Endodermal cell (in vitro differentiated cells): ENCODE results near the gene RAB33B. TPM values are rescaled to one million over a fixed set of nuclear protein-coding genes. Genes with fewer than 3 reads are reported as not detected.

Experiments used
- DNase-seq: peaks from one replicate; pipeline ENCODE4 v3.0.0-alpha.2; 2017
- H3K27ac ChIP-seq: 2 replicates; pipeline ENCODE4 v1.5.1; 2013; ENCODE audit warnings: mild to moderate bottlenecking, low read depth, low read length, moderate library complexity
- H3K27me3 ChIP-seq: 2 replicates; pipeline ENCODE4 v1.6.1; 2013; ENCODE audit warnings: mild to moderate bottlenecking, low read length, moderate library complexity; ENCODE audit not compliant: insufficient read depth, control insufficient read depth, poor library complexity, severe bottlenecking
- H3K36me3 ChIP-seq: 2 replicates; pipeline ENCODE4 v1.7.0; 2013; ENCODE audit warnings: mild to moderate bottlenecking, low read length, moderate library complexity; ENCODE audit not compliant: control insufficient read depth, insufficient read depth
- H3K4me1 ChIP-seq: one replicate; pipeline ENCODE4 v1.7.0; 2013; ENCODE audit warnings: low read length; ENCODE audit not compliant: control insufficient read depth, insufficient read depth
- H3K4me3 ChIP-seq: 2 replicates; pipeline ENCODE4 v1.5.1; 2013; ENCODE audit warnings: mild to moderate bottlenecking, low read length, moderate library complexity
- H3K9ac ChIP-seq: 2 replicates; pipeline ENCODE4 v1.6.1; 2013; ENCODE audit warnings: mild to moderate bottlenecking, low read length, moderate library complexity; ENCODE audit not compliant: poor library complexity, severe bottlenecking; ENCODE audit errors: extremely low read depth
- H3K9me3 ChIP-seq: 2 replicates; pipeline ENCODE4 v1.6.1; 2013; ENCODE audit warnings: mild to moderate bottlenecking, low read length, moderate library complexity; ENCODE audit not compliant: control insufficient read depth
- H3K27ac Mint-ChIP-seq: 2 replicates; pipeline ENCODE4 v1.8.0; 2020; ENCODE audit warnings: mixed read lengths
- H3K27me3 Mint-ChIP-seq: 2 replicates; pipeline ENCODE4 v1.8.0; 2021; ENCODE audit warnings: mild to moderate bottlenecking, mixed read lengths; ENCODE audit not compliant: insufficient read depth
- H3K36me3 Mint-ChIP-seq: 2 replicates; pipeline ENCODE4 v1.8.0; 2020; ENCODE audit warnings: low read depth, mixed read lengths
- H3K4me1 Mint-ChIP-seq: 2 replicates; pipeline ENCODE4 v1.8.0; 2020; ENCODE audit warnings: mixed read lengths
- H3K4me3 Mint-ChIP-seq: 2 replicates; pipeline ENCODE4 v1.8.0; 2020; ENCODE audit warnings: mild to moderate bottlenecking, moderate library complexity, mixed read lengths
- H3K9me3 Mint-ChIP-seq: 2 replicates; pipeline ENCODE4 v1.8.0; 2020; ENCODE audit warnings: mild to moderate bottlenecking, mixed read lengths
- CTCF ChIP-seq: fragments of 200-600 bp; sonication (generic); conservative IDR thresholded peaks from 2 replicates; pipeline ENCODE4 v1.5.0; 2021; ENCODE audit warnings: antibody characterized with exemption, mild to moderate bottlenecking
- WGBS, 2 experiments: methylation state at CpG; one replicate each; pipeline versions ENCODE4 v1.1.5 to v1.1.7; 2013; ENCODE audit warnings: missing lambda C conversion rate in 2 of 2, mixed read lengths in 1 of 2; ENCODE audit not compliant: insufficient coverage in 1 of 2, insufficient read length in 1 of 2; 5-methylcytosine and 5-hydroxymethylcytosine counted together
- total RNA-seq, 2 donors: library from RNA; stranded (reverse); fragmentation: NEBNext Ultra II Directional in 1 of 2; extraction: Animal tissue kit (Norgen Biotek cat#: 25700) in 1 of 2; gene quantifications; 2 replicates in 1 of 2; 3 replicates in 1 of 2; pipeline ENCODE4 v1.2.1, GENCODE V29; 2021

RAB33B gene
- total RNA-seq, 2 donors from 2014 or later = 8.7 to 11.4 TPM

- no peak for DNase-seq
- TF ChIP-seq CTCF = no peak
- Histone ChIP-seq H3K27ac (no peak overlapping the region), H3K27me3 (no peaks in the 10 kb centered on the region), H3K4me1 (no peaks in the 10 kb centered on the region), H3K9me3 (peaks cover 46% of the 10 kb centered on the region), H3K9ac (no peak overlapping the region), H3K4me3 (no peak overlapping the region), H3K36me3 (peaks cover 22% of the 10 kb centered on the region)
- Mint-ChIP-seq H3K4me3 (no peak overlapping the region), H3K36me3 (peaks cover 50% of the 10 kb centered on the region), H3K9me3 (peaks cover 36% of the 10 kb centered on the region), H3K4me1 (peaks cover 12% of the 10 kb centered on the region), H3K27me3 (no peaks in the 10 kb centered on the region), H3K27ac (no peak overlapping the region)
Measured at GRCh38 chr4:139470295-139470694, 16.4 kb downstream of the RAB33B start.

GRCh38 chr4:139470997-139471665, 17.2 kb downstream of the RAB33B start:
- no peaks in the 10 kb centered on the region for H3K27me3 ChIP-seq
- no peak for DNase-seq
- Mint-ChIP-seq H3K4me3 (no peak overlapping the region), H3K27ac (no peak overlapping the region), H3K4me1 (peaks cover 12% of the 10 kb centered on the region), H3K27me3 (no peaks in the 10 kb centered on the region), H3K36me3 (peaks cover 50% of the 10 kb centered on the region), H3K9me3 (peaks cover 36% of the 10 kb centered on the region)
- WGBS, 2 experiments = 98 to 100% methylated on average over 5 to 6 of the region's 6 CpGs
- peaks cover 22% of the 10 kb centered on the region for H3K36me3 ChIP-seq
- H3K9me3 ChIP-seq = peaks cover 46% of the 10 kb centered on the region
- H3K4me3 ChIP-seq = no peak overlapping the region
- H3K9ac ChIP-seq = no peak overlapping the region
- TF ChIP-seq CTCF = no peak
- H3K27ac ChIP-seq = no peak overlapping the region
- no peaks in the 10 kb centered on the region for H3K4me1 ChIP-seq

- H3K36me3 Mint-ChIP-seq = peaks cover 49% of the 10 kb centered on the region
- TF ChIP-seq CTCF = no peak
Measured at GRCh38 chr4:139472852-139473251, 18.9 kb downstream of the RAB33B start.

More at GRCh38 chr4:139472852-139473251, 18.9 kb downstream of the RAB33B start:
- Histone ChIP-seq H3K4me1 (no peaks in the 10 kb centered on the region), H3K27me3 (no peaks in the 10 kb centered on the region), H3K27ac (no peak overlapping the region), H3K9me3 (peaks cover 41% of the 10 kb centered on the region), H3K4me3 (no peak overlapping the region), H3K36me3 (peaks cover 22% of the 10 kb centered on the region), H3K9ac (no peak overlapping the region)
- 91 to 100% methylated on average over 2 of the region's 3 CpGs for WGBS, 2 experiments
- peaks cover 12% of the 10 kb centered on the region for H3K4me1 Mint-ChIP-seq
- DNase-seq = no peak
- H3K4me3 Mint-ChIP-seq = no peak overlapping the region
- peaks cover 29% of the 10 kb centered on the region for H3K9me3 Mint-ChIP-seq
- H3K27me3 Mint-ChIP-seq = no peaks in the 10 kb centered on the region
- H3K27ac Mint-ChIP-seq = no peak overlapping the region
